AG08395 (cell line): ENCODE measurements around the gene SMIM8.
"Not testable (repeated sequence)": the region's sequence is repeated elsewhere in the genome, so short reads cannot be mapped to it uniquely, and the experiment has no call there.

ENCODE experiments used
- DNase-seq: peaks from one replicate; pipeline ENCODE4 v3.0.0; 2012; ENCODE audit warnings: mixed read lengths, low spot score

The SMIM8 gene, protein sequence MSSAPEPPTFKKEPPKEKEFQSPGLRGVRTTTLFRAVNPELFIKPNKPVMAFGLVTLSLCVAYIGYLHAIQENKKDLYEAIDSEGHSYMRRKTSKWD

DNA sequence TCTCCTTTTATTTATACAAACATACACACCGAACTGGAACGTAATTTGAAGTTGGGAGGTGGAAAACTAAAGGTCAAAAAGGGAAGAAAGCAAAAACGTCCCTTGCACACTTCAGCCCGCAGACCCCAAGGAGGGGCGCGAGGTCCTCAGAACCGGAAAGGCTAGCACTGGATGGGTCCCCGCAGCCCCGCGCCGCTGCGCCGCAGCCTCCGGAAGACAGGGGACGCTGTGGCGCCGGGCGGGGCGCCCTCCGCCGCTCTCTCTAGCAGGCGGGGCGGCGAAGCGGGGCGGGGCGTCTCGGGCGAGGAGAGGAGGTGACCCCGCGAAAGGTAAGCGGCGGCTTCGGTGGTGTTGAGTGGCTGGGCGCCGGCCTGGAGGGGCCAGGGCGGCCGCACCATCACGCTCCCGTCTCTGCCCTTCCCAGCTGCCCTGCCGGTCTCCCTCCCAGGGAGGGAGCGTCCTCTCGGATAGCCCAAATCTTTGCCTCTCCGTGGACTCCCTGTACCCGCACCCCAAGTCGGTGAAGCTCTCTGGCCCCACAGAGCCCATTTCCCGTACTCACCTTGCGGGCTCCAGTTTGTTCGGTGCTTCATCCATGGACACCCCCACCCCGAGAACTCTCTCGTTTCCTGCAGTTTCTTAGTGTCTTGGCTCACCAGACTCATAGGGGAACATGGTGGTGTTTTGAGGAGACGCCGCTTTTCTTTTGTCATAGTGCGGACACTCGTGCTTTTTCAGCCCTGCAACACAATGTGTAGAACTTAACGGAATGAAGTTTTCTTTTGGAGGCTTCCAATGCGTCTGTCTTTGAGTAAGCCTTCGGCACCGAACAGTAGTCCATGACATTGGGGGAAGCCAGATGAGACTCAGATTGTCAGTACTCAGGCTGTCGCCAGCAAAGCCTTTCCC, at the start of gene SMIM8:
Gene SMIM8, plus strand, starts transcription at position 285 of the 909 bp plus-strand sequence. CDS start 14,444 bp downstream, outside the sequence.
- DNase-seq: peak; percentile 89

DNA sequence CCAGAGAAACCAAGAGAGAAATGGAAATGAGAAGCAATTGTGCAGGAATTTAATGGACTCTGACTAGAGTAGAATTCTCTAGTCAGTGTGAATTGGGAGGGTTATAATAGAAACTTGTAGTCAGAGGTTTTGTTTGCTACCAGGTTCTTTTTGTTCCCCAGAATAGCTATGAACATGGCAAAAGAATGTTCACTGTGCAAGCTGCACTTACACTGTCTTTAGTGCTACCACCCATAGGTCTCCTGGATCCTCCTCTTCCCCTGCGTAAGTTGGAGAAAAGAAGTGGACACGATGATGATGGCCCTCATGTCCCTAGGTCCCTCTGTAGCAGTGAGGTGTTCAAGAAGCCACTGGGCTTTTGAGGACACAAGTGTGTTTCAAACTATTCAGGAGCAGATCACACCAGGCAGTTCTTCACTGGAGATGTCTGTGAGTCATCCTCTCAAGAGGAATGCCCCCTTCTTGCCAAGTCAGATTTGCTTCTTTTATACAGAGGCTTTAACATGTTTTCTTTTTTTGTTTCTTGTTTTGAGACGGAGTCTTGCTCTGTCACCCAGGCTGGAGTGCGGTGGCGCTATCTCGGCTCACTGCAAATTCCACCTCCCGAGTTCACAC, 47.6 kb upstream of the SMIM8 start:
- DNase-seq: peak; percentile 84

DNA sequence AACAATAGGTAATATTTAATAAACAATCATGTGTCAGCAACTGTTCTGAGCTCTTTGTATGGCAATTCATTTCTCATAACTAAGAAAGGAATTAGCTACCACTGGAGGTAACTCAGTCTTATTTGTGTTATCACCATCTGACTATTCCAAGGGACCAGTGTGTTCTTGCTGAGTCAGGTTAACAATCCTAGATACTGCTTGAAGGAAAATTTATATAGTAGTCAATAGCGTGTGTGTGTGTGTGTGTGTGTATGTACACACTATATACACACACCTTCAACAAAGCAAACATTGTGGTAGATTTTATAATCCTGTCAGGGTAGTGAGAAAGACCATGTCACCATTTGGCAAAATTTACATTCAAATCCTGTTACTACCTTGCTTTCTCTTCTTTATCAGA, 45.8 kb upstream of the SMIM8 start:
- DNase-seq: no peak

DNA sequence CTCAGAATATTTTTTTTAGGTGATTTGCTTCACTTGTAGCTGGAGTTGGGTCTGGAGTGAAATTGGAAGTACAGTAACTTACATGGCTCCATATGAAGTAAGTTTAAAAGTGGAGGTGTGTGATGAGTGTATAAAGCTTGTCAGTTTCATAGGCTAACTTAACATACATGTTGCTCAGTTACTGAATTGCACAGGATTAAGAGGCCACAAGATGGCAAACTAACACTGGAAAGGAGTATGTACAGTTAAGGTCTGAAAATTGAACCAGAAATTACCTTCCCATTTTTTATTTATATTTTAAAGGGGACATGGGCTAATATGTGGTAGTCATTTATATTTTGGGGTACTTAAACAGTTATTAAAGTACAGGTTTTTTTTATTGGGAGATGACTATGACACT, 45.3 kb upstream of the SMIM8 start:
- DNase-seq: no peak

DNA sequence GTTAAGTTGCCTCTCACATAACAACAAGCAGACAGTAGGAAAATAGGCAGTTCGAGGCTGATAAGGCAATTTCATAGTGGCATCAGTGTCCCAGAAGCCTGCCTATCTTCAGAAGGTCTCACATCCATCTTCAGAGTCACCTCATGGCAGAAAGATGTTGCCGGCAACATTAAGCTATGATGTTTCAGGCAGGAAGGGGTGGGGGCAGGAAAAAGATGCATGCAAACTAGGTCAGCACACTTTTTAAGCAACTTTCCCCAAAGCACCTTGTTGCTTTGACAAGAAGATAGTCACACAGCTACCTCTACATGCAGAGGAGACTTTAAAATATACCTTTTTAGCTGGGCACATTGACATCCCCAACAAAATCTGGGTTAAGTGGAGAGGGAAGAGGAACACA, 43.2 kb upstream of the SMIM8 start:
- no peak for DNase-seq

DNA sequence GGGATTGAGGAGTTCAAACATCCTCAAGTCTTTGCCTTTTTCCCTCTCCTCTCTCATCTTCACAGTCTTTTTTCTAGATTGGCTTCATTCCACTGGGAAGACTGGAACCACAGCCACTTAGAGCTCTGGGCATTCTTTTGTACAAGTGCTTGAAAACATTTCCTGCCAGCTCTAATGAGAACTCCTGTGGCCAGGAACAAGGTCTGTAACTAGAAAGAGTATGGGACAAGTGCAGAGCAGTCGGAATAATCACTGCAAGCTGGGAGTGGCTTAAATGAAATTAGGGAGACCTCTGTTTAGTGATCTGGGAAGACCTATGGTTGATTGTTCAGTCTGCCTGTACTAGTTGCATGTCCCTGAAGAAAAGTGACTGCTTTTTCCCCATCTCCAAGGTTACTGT, 41.0 kb upstream of the SMIM8 start:
- no peak for DNase-seq

DNA sequence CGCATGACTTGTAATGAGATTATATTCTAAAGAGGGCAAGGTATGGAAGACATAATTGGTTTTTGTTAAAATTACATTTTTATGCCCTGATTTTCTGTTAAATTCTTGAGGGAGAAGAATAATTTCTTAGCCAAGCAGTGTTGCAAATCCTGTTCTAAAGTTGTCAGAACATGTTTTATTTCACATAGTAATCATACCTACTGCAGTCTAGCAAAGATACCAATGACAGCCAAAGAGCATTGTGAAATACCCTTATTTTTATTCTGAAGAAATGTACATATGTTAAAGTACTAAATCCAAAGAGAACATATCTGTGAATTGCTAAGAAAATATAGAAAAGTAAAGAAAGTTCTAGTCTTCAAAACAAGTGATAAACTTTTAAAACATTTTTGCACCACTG, 39.6 kb upstream of the SMIM8 start:
- no peak for DNase-seq

DNA sequence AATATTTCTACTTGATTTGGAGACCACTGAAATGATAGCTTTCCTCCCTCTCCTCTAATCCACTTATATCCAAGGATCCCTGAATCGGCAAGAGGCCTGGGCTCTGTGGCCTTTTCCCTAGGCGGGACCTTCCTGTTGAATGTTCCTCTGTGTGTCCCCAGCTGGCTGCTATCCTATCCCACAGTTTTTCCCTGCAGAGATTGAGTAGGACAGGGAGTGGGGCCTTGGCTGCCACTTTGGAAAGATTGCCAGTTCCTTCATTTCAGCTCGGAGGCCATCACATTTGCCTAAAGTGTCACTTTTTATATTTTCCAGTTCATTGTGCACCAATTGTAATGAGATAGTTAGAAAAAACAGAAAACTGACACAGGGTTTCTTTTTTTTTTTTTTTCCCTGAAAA, 38.9 kb upstream of the SMIM8 start:
- DNase-seq: no peak

DNA sequence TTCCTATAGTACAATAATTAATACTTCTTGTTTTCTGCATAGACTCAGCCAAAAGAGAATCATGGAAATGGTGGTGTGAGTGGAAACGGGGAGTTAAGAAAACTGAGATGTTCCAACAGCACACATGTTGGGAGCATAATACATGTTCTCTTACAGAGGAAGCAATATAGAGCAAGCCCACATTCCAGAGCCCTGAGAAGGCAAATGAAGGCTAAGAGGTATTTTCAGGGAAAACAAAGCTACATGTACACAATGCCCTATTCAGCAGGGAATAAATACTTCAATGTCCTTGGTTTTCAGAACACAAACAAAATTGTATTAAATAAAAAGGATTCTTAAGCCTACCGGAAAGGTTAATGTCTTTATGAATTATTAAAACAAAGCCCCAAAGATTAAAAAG, 35.1 kb upstream of the SMIM8 start:
- no peak for DNase-seq

DNA sequence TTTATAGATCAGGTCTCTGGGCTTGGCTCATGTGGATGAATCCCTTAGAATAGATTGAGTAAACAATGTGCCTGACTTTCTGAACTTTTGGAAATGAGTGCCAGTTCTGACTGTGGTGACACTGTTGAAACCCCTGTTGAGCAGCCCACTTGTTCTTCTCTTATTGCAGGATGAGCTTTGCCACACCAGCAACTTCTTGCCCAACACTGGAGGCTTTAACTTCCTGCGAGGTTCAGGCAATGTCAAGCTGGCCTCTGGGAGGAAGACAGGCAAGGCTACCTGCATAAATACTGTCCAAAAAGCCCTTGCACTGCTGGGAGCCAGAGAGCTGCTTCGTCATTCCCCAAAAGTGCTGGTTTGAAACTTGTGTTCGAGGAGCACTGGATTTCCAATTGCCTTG, 32.8 kb upstream of the SMIM8 start:
- no peak for DNase-seq

DNA sequence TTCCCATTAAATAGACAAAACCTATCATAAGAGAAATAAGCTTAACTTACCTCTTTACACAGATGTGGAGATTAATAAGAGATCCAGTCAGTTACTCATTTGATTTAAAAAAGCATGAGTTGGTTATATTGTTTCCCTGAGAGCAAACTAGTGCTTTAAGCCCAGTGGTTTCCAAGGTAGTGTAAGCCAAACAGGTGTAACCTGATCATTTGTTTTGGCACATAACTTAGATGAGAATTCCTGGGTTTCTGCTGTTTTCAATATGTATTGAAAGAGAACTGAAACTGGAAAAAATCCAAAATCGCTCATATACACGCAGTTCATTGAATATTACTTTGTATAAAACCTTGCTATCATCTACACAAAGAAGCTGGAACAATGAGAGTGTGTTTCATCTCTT, 30.5 kb upstream of the SMIM8 start:
- no peak for DNase-seq

DNA sequence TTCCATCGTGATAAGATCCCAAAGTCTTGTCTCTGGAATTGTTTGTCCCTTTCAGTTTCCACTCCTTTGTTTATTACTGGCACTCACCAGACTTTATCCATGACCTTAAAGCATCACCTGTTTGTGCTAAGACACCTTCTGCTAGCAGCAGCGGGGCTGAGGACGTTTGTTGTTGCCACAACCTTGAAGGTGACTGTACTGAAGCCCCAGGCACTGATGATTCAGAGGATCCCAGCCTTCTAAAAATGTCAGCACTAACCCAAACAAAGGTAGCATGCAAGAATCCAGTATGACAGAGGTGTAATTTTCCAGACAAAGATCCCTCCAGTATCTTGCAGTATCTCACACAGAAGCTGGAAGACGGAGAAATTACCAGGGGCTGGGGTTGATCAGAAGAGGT, 28.9 kb upstream of the SMIM8 start:
- no peak for DNase-seq

DNA sequence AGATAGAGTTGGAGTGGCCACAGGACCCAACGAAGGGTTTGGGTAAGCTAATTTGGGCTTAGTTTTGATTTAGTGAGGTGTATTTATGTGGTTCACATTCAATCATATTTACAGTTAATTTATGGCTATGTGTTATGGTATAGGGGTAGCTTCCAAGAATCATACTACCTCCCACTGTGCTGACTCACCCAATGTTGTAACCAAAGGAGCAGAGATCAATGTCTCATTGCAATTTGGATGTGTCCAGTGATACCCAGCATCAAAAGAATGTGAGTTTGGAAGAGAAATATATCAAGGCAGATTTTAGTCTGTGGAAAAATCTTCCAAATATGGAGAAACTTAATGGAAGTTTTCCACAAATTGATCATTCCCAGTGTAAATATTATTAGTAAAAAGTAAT, 25.3 kb upstream of the SMIM8 start:
- no peak for DNase-seq

DNA sequence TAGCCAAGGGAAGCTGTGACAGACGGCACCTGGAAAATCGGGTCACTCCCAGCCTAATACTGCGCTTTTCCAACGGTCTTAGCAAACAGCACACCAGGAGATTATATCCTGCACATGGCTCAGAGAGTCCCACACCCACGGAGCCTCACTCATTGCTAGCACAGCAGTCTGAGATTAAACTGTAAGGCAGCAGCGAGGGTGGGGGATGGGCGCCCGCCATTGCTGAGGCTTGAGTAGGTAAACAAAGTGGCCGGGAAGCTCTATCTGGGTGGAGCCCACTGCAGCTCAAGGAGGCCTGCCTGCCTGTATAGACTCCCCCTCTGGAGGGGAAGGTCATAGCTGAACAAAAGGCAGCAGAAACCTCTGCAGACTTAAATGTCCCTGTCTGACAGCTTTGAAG, 21.1 kb upstream of the SMIM8 start:
- DNase-seq: not testable (repeated sequence)

DNA sequence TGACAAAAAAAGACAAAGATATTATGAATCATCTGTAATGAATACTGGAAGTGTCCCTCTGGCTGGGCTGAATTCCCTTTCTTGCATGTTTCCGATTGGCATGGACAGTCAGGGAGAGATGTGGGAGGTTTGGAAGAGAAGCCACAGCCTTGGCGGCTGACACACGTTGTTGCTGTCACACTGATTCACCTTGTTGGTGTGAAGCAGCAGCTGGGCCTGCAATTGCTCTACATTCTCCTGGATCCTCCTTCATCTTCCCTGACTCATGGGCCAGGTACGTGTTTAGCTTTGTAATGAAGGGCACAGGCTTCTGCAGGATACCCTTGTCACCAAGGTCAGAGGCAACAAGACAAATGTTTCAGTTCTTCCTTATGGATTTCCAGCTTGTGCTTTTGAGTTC, 13.4 kb upstream of the SMIM8 start:
- DNase-seq: no peak

DNA sequence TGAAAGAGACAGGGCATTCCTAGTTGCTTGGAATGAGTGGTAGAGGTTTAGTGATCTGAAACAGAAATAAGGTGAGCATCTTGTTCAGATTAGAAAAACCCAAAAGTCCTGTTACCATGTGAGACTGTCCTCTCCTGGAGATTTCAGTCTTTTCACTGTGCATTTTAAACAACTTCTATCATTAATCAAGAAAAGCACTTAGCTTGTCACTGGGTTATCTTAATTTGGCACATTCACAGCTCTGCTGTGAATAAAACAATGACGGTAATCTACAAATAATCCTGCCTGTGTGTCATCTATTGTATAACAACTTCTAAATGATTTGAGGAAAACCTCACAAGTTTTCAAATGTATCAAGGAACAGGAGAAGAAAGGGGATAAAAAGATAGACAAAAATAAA, 9.5 kb upstream of the SMIM8 start:
- no peak for DNase-seq

DNA sequence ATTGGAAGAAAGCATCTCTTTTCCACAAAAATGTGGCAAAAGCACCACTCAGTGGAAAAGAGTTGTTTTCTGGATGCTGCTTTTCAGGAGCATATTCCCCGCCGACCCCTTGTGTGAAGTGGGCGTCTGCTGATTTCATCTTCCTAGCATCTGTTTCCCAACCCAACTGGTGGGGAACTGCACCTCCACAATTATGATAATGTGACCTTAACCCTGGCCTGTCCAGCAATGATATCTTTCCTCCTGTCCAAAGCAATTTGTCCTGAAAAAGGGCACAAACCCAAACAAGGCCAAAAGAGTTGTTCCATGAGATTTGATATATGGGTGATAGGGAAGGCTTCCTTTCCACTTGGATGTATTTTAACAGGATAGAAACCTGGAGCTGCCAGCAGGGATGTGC, 7.3 kb upstream of the SMIM8 start:
- DNase-seq: no peak

DNA sequence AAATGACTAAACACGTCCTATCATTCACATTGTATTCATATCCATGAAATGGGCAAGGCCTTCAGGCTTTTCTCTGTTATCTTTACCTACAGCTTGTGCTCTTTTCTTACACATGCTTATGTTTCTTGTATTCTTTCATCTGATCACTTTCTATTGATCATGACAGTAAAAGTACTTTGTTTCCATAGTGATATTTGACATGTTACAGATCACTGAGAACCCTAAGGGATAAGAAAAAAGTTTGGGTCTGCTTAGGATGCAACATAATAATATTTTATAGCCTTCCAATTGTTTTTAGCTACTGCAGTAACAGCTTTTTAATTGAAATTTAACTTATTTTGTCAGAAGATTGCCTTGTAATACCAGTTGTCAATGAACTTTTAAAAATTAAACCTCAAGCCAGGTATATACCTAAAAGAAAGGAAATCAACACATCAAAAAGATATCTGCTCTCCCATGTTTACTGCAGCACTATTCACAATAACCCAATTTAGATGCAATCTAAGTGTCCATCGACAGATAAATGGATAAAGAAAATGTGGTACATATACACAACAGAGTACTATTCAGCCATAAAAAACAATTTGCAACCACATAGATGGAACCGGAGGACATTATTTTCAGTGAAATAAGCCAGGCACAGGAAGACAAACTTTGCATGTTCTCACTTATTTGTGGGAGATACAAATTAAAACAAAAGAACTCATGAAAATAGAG, 3.0 kb upstream of the SMIM8 start:
- no peak for DNase-seq

DNA sequence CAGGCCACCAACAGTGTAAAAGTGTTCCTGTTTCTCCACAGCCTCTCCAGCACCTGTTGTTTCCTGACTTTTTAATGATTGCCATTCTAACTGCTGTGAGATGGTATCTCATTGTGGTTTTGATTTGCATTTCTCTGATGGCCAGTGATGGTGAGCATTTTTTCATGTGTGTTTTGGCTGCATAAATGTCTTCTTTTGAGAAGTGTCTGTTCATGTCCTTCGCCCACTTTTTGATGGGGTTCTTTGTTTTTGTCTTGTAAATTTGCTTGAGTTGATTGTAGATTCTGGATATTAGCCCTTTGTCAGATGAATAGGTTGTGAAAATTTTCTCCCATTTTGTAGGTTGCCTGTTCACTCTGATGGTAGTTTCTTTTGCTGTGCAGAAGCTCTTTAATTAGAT, 1.5 kb downstream of the SMIM8 start:
- DNase-seq: not testable (repeated sequence)

DNA sequence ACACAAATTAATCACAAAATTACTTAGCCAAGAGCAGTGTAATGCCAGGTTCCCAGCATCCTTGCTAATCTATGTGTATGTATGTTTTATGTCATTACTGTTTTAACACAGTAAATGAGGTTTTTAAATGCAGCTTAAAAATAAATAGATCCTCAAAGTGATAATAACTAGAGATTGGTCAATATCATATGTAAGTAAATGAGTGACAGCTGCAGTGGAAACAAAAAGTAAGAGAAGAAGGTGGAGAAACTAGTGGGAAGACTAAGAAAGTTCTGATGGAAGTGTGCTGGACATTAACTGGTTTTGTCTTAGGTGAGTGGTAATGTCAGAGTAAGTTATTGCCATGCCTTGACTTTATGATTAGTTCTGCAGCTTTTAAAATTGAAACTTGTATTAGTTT, 8.6 kb downstream of the SMIM8 start:
- no peak for DNase-seq

DNA sequence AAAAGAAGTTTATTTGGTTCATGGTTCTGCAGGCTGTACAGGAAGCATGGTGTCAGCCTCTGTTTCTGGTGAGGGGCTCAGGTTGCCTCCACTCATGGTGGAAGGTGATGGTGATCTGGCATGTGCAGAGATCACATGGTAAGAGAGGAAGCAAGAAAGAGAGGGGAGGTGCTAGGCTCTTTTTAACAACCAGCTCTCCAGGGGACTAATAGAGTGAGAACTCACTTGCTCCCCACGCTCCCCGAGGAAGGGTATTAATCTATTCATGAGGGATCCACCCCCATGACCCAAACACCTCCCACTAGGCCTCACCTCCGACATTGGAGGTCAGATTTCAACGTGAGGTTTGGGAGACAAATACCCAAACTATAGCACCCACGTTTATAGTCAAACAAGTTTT, 10.6 kb downstream of the SMIM8 start:
- DNase-seq: no peak

DNA sequence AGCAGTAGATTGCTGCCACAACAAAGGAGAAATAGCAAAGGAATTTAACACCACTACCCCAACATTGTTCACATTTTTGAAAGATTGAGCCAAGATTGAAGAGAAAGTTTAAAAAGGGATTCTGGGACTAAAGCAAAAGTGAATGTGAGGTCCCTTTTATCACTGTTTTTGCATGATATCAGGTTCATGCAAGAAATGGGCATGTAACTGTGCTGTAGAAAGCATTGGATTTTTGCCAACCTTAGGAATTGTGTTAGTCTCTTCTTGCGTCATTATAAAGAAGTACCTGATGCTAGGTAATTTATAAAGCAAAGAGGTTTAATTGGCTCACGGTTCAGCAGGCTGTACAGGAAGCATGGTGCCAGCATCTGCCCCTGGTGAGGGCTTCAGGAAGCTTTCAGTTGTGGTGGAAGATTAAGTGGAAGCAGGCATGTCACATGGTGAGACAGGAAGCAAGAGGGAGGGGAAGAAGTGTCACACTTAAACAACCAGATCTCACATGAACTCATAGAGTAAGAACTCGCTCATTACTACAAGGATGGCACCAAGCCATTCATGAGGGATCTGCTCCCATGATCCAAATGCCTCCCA, 11.3 kb downstream of the SMIM8 start:
- no peak for DNase-seq
